Measurements from ENCODE around the gene INSL3. TPM values are rescaled to one million over a fixed set of nuclear protein-coding genes. Genes with fewer than 3 reads are reported as not detected.

INSL3 gene
- total RNA-seq: not detected

- Histone ChIP-seq H3K27ac (no peak within 1 kb of the TSS), H3K4me3 (no peak within 1 kb of the TSS), H3K4me1 (ENCODE audit: control insufficient read depth in 1 of 2, low read depth in 2 of 2) (no peaks in the 10 kb centered on the region), H3K36me3 (no peaks in the 10 kb centered on the region), H3K27me3 (replicated peaks; ENCODE audit: insufficient read depth) (no peaks in the 10 kb centered on the region), H3K9me3 (no peaks in the 10 kb centered on the region)
- DNase-seq (ENCODE audit: low spot score) (no peak), ATAC-seq (ENCODE audit: insufficient number of reproducible peaks, low FRiP score, low read depth) (no peak)
- TF ChIP-seq CTCF (IDR thresholded peaks at IDR 0.05): no peak
Measured at GRCh38 chr19:17821190-17821589, at the start of gene INSL3. INSL3 (minus strand) TSS chr19:17821519; CDS start chr19:17821506, 13 bp downstream.

- no peak for ATAC-seq (ENCODE audit: insufficient number of reproducible peaks, low FRiP score, low read depth)
- no peak overlapping the region for H3K4me3 ChIP-seq
- no peak for DNase-seq (ENCODE audit: low spot score)
- H3K4me1 ChIP-seq (ENCODE audit: control insufficient read depth in 1 of 2, low read depth in 2 of 2): peaks cover 5 to 7% of the 10 kb centered on the region in 2 donors
- peaks cover 5% of the 10 kb centered on the region for H3K36me3 ChIP-seq
- peaks cover 10% of the 10 kb centered on the region for H3K27me3 ChIP-seq (replicated peaks; ENCODE audit: insufficient read depth)
- H3K9me3 ChIP-seq: no peaks in the 10 kb centered on the region
- no peak overlapping the region for H3K27ac ChIP-seq
- TF ChIP-seq CTCF (IDR thresholded peaks at IDR 0.05): no peak
Measured at GRCh38 chr19:17869114-17869608, 47.8 kb upstream of the INSL3 start.

GRCh38 chr19:17868669-17869068 lies 47.4 kb upstream of the INSL3 start:
- H3K36me3 ChIP-seq: peaks cover 10% of the 10 kb centered on the region
- no peak overlapping the region for H3K4me3 ChIP-seq
- ATAC-seq (ENCODE audit: insufficient number of reproducible peaks, low FRiP score, low read depth) (no peak), DNase-seq (ENCODE audit: low spot score) (no peak)
- no peak overlapping the region for H3K27ac ChIP-seq
- no peak for TF ChIP-seq CTCF (IDR thresholded peaks at IDR 0.05)
- no peaks in the 10 kb centered on the region for H3K9me3 ChIP-seq
- H3K27me3 ChIP-seq (replicated peaks; ENCODE audit: insufficient read depth): peaks cover 9% of the 10 kb centered on the region
- peaks cover 5 to 7% of the 10 kb centered on the region in 2 donors for H3K4me1 ChIP-seq (ENCODE audit: control insufficient read depth in 1 of 2, low read depth in 2 of 2)

- DNase-seq (ENCODE audit: low spot score) (no peak), ATAC-seq (ENCODE audit: insufficient number of reproducible peaks, low FRiP score, low read depth) (no peak)
- Histone ChIP-seq H3K36me3 (peaks cover 27% of the 10 kb centered on the region), H3K4me3 (no peak overlapping the region), H3K9me3 (no peaks in the 10 kb centered on the region), H3K27ac (no peak overlapping the region), H3K27me3 (replicated peaks; ENCODE audit: insufficient read depth) (no peaks in the 10 kb centered on the region), H3K4me1 (ENCODE audit: control insufficient read depth in 1 of 2, low read depth in 2 of 2) (no peaks in the 10 kb centered on the region)
- no peak for TF ChIP-seq CTCF (IDR thresholded peaks at IDR 0.05)
Measured at GRCh38 chr19:17866964-17867486, 45.7 kb upstream of the INSL3 start.

GRCh38 chr19:17866312-17866963 lies 45.1 kb upstream of the INSL3 start:
- no peak for ATAC-seq (ENCODE audit: insufficient number of reproducible peaks, low FRiP score, low read depth)
- no peak for TF ChIP-seq CTCF (IDR thresholded peaks at IDR 0.05)
- H3K27ac ChIP-seq: no peak overlapping the region
- H3K9me3 ChIP-seq: no peaks in the 10 kb centered on the region
- peaks cover under 1 to 6% of the 10 kb centered on the region in 2 donors for H3K4me1 ChIP-seq (ENCODE audit: control insufficient read depth in 1 of 2, low read depth in 2 of 2)
- H3K4me3 ChIP-seq: no peak overlapping the region
- H3K36me3 ChIP-seq: peaks cover 33% of the 10 kb centered on the region
- no peaks in the 10 kb centered on the region for H3K27me3 ChIP-seq (replicated peaks; ENCODE audit: insufficient read depth)
- no peak for DNase-seq (ENCODE audit: low spot score)

Measured in thoracic aorta (tissue), 2 donors.